HFF-Myc (cell line): ENCODE results near the gene TRIM9.

ENCODE experiments used
- DNase-seq: peaks from one replicate; pipeline ENCODE4 v3.0.0-alpha.2; 2011; ENCODE audit warnings: low read depth; ENCODE audit errors: extremely low read depth
- H3K4me3 ChIP-seq: replicated peaks from 2 replicates; pipeline ENCODE4 v1.5.1; 2011; ENCODE audit warnings: low read depth, mild to moderate bottlenecking, control low read depth, low read length
- CTCF ChIP-seq: IDR thresholded peaks from 2 replicates; pipeline ENCODE4 v1.5.1; 2012; ENCODE audit warnings: mild to moderate bottlenecking, low read depth, low read length, control low read depth; ENCODE audit errors: missing control alignments

TRIM9 gene

DNA sequence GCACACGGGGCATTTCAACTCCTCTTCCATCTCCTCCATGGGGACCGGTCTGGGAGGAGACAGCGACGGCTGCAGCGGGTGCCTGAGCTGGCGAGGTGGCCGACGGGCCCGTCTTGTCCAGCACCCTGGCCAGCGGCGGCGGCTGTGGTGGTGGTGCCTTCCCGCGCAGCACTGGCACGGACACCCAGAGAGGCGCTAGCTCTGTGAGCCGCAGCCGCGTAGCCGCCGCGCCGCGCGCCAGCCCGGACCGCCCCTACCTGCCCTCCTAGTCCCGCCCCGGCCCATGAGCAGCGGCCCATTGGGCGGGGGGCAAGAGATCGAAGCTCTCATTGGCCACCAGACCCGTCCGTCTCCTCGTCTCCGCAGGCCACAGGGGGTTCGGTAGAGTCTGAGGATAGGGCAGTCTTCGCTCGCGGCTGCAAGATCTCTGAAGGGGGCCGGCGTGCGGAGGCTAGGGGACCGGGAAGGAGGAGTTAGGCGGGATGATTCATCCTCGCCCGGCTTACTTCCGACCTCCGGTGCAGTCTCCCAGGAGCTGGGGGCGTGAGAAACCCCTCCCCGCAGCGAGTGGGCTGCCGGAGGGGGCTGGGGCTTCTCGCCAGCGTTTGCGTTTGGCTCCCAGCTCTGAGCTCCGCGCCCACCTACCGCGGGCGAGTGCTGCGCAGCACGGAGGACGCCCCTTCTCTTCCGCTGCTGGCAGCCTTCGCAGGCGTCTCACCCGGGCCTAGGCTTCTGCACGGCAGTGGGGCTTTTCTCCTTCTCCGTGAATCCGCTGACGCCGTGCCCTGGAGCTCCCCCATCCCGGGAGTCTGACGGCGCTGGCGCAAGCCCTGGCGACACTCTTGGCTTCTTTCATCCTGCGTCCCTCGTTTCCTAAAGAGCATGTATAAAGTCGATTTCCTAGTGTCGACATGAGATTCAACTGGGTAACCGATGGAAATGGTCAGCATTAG, at the start of gene TRIM9:
Gene TRIM9 (minus strand): TSS at position 205 of the 953 bp plus-strand sequence. CDS start 166 bp downstream, at position 39.
- peak; percentile 70 for DNase-seq
- TF ChIP-seq CTCF, result no peak
- H3K4me3 ChIP-seq, result peak within 1 kb of the TSS; percentile 45

- DNase-seq, result no peak
- H3K4me3 ChIP-seq, result no peak overlapping the region
- no peak for TF ChIP-seq CTCF
These were observed 46.0 kb upstream of the TRIM9 start for GRCh38 chr14:51140856-51141255.

GRCh38 chr14:51140338-51140737, 45.4 kb upstream of the TRIM9 start:
- TF ChIP-seq CTCF, result no peak
- no peak overlapping the region for H3K4me3 ChIP-seq
- DNase-seq, result no peak

- no peak for TF ChIP-seq CTCF
- H3K4me3 ChIP-seq, result no peak overlapping the region
- no peak for DNase-seq
These were observed 44.3 kb upstream of the TRIM9 start for GRCh38 chr14:51139121-51139681.

DNA sequence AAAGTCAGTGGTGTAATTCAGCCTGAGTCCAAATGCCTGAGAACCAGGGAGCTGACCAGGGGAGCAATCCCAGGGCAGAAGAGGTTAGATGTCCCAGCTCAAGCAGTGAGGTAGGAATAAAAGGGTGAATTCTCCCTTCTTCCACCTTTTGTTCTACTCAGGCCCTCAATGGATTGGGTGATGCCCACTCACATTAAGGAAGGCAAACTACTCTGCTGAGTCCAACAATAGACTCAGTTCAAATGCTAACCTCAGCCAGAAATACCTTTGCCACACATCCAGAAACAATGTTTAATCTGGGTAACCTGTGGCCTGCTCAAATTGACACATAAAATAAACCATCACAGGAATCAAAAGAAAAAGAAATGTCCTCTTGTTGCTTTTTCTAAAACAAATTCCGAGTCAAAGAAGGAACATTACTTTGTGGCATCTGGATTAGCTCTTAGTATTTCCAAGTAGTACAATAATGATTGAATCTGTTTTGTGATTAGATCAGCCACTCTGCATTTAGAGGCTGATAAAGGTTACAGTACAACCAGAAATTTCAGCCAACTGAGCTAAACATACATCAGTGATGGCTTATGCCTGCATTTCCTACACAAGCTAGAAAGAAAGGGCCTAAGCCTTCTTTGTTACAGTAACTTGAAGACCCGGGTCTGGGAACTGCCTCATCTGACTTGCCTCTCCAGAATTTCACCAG, 43.6 kb upstream of the TRIM9 start:
- H3K4me3 ChIP-seq, result no peak overlapping the region
- TF ChIP-seq CTCF, result no peak
- no peak for DNase-seq

- no peak overlapping the region for H3K4me3 ChIP-seq
- DNase-seq, result no peak
- no peak for TF ChIP-seq CTCF
These were observed 36.6 kb upstream of the TRIM9 start for GRCh38 chr14:51131516-51131915.
